Mucosa of stomach (tissue), 1 donor: ENCODE measurements around the gene CPNE8.

Source experiments
- H3K27me3 ChIP-seq: one replicate; pipeline ENCODE4 v1.7.0; 2013; ENCODE audit warnings: mild to moderate bottlenecking, low read length; ENCODE audit not compliant: control insufficient read depth, insufficient read depth
- H3K36me3 ChIP-seq: one replicate; pipeline ENCODE4 v1.7.0; 2013; ENCODE audit warnings: low read length; ENCODE audit not compliant: control insufficient read depth, insufficient read depth
- H3K4me1 ChIP-seq: one replicate; pipeline ENCODE4 v1.7.0; 2013; ENCODE audit warnings: mild to moderate bottlenecking, low read length; ENCODE audit not compliant: control insufficient read depth, insufficient read depth
- H3K4me3 ChIP-seq: one replicate; pipeline ENCODE4 v1.7.0; 2013; ENCODE audit warnings: low read length
- H3K9ac ChIP-seq: one replicate; pipeline ENCODE4 v1.7.0; 2013; ENCODE audit warnings: mild to moderate bottlenecking, low read length, moderate library complexity
- H3K9me3 ChIP-seq: one replicate; pipeline ENCODE4 v1.7.0; 2013; ENCODE audit warnings: mild to moderate bottlenecking, low read length, moderate library complexity; ENCODE audit not compliant: control insufficient read depth
- donor health status: Pancreatic carcinoma.

CPNE8 gene

GRCh38 chr12:38648813-38649212, 256.6 kb downstream of the CPNE8 start:
- Histone ChIP-seq H3K36me3 (no peaks in the 10 kb centered on the region), H3K4me3 (no peak overlapping the region), H3K4me1 (no peaks in the 10 kb centered on the region), H3K9me3 (no peaks in the 10 kb centered on the region), H3K27me3 (no peaks in the 10 kb centered on the region), H3K9ac (no peak overlapping the region)

- no peak overlapping the region for H3K4me3 ChIP-seq
- no peaks in the 10 kb centered on the region for H3K27me3 ChIP-seq
- H3K9me3 ChIP-seq: no peaks in the 10 kb centered on the region
- no peaks in the 10 kb centered on the region for H3K4me1 ChIP-seq
- H3K9ac ChIP-seq: no peak overlapping the region
- no peaks in the 10 kb centered on the region for H3K36me3 ChIP-seq
Observed at GRCh38 chr12:38646146-38646545, 259.2 kb downstream of the CPNE8 start.

GRCh38 chr12:38639625-38640024, 265.8 kb downstream of the CPNE8 start:
- Histone ChIP-seq H3K9ac (no peak overlapping the region), H3K36me3 (no peaks in the 10 kb centered on the region), H3K9me3 (no peaks in the 10 kb centered on the region), H3K4me3 (no peak overlapping the region), H3K4me1 (no peaks in the 10 kb centered on the region), H3K27me3 (no peaks in the 10 kb centered on the region)

- Histone ChIP-seq H3K9ac (no peak overlapping the region), H3K4me1 (no peaks in the 10 kb centered on the region), H3K27me3 (no peaks in the 10 kb centered on the region), H3K36me3 (no peaks in the 10 kb centered on the region), H3K4me3 (no peak overlapping the region), H3K9me3 (no peaks in the 10 kb centered on the region)
Observed at GRCh38 chr12:38638401-38638800, 267.0 kb downstream of the CPNE8 start.

- Histone ChIP-seq H3K9ac (no peak overlapping the region), H3K9me3 (no peaks in the 10 kb centered on the region), H3K36me3 (no peaks in the 10 kb centered on the region), H3K4me3 (no peak overlapping the region), H3K4me1 (no peaks in the 10 kb centered on the region), H3K27me3 (no peaks in the 10 kb centered on the region)
Observed at GRCh38 chr12:38633511-38633910, 271.9 kb downstream of the CPNE8 start.

- Histone ChIP-seq H3K4me3 (no peak overlapping the region), H3K9ac (no peak overlapping the region), H3K9me3 (no peaks in the 10 kb centered on the region), H3K4me1 (no peaks in the 10 kb centered on the region), H3K36me3 (no peaks in the 10 kb centered on the region), H3K27me3 (no peaks in the 10 kb centered on the region)
Observed at GRCh38 chr12:38629064-38629463, 276.3 kb downstream of the CPNE8 start.

GRCh38 chr12:38628288-38628687, 277.1 kb downstream of the CPNE8 start:
- H3K4me1 ChIP-seq: no peaks in the 10 kb centered on the region
- no peaks in the 10 kb centered on the region for H3K36me3 ChIP-seq
- no peak overlapping the region for H3K9ac ChIP-seq
- no peaks in the 10 kb centered on the region for H3K27me3 ChIP-seq
- H3K4me3 ChIP-seq: no peak overlapping the region
- H3K9me3 ChIP-seq: no peaks in the 10 kb centered on the region

GRCh38 chr12:38625306-38625705, 280.1 kb downstream of the CPNE8 start:
- H3K4me3 ChIP-seq: no peak overlapping the region
- H3K36me3 ChIP-seq: no peaks in the 10 kb centered on the region
- H3K4me1 ChIP-seq: no peaks in the 10 kb centered on the region
- no peak overlapping the region for H3K9ac ChIP-seq
- H3K9me3 ChIP-seq: no peaks in the 10 kb centered on the region
- no peaks in the 10 kb centered on the region for H3K27me3 ChIP-seq

GRCh38 chr12:38614171-38614570, 291.2 kb downstream of the CPNE8 start:
- Histone ChIP-seq H3K36me3 (no peaks in the 10 kb centered on the region), H3K4me3 (no peak overlapping the region), H3K4me1 (no peaks in the 10 kb centered on the region), H3K27me3 (no peaks in the 10 kb centered on the region), H3K9ac (no peak overlapping the region), H3K9me3 (no peaks in the 10 kb centered on the region)

GRCh38 chr12:38610808-38611350, 294.5 kb downstream of the CPNE8 start:
- Histone ChIP-seq H3K4me3 (no peak overlapping the region), H3K9ac (no peak overlapping the region), H3K36me3 (no peaks in the 10 kb centered on the region), H3K27me3 (no peaks in the 10 kb centered on the region), H3K4me1 (no peaks in the 10 kb centered on the region), H3K9me3 (no peaks in the 10 kb centered on the region)

GRCh38 chr12:38607295-38607694, 298.1 kb downstream of the CPNE8 start:
- no peak overlapping the region for H3K9ac ChIP-seq
- H3K9me3 ChIP-seq: no peaks in the 10 kb centered on the region
- no peak overlapping the region for H3K4me3 ChIP-seq

More at GRCh38 chr12:38607295-38607694, 298.1 kb downstream of the CPNE8 start:
- no peaks in the 10 kb centered on the region for H3K36me3 ChIP-seq
- no peaks in the 10 kb centered on the region for H3K27me3 ChIP-seq
- no peaks in the 10 kb centered on the region for H3K4me1 ChIP-seq
